CD14-positive monocyte (primary cell): Measurements from ENCODE around the gene HOXD10. TPM values are rescaled to one million over a fixed set of nuclear protein-coding genes. Genes with fewer than 3 reads are reported as not detected.

Source experiments
- DNase-seq, 3 donors: peaks; one replicate each; pipeline ENCODE4 v3.0.0-alpha.2; 2011 to 2022
- H2AFZ ChIP-seq: 2 replicates; pipeline ENCODE4 v1.6.0; 2012; ENCODE audit warnings: mild to moderate bottlenecking, low read depth, low read length, inconsistent platforms; ENCODE audit not compliant: insufficient read depth, poor library complexity, severe bottlenecking
- H3K27ac ChIP-seq, 2 donors: 1 replicate in 1 of 2; 2 replicates in 1 of 2; pipeline ENCODE4 v1.5.1; 2012 to 2013; ENCODE audit warnings: low read length in 2 of 2, control low read depth in 1 of 2, inconsistent platforms in 1 of 2, low read depth in 1 of 2, mild to moderate bottlenecking in 1 of 2
- H3K27me3 ChIP-seq, 2 donors: one replicate each; pipeline versions ENCODE4 v1.6.0 to v1.6.1; 2011 to 2013; ENCODE audit warnings: low read length in 2 of 2; ENCODE audit not compliant: control insufficient read depth in 2 of 2, insufficient read depth in 2 of 2
- H3K36me3 ChIP-seq, 2 donors: replicated peaks in 1 of 2; 1 replicate in 1 of 2; 2 replicates in 1 of 2; pipeline versions ENCODE4 v1.5.1 to v1.6.1; 2012 to 2013; ENCODE audit warnings: low read length in 2 of 2, control low read depth in 1 of 2, inconsistent platforms in 1 of 2, mild to moderate bottlenecking in 1 of 2; ENCODE audit not compliant: insufficient read depth in 2 of 2, control insufficient read depth in 1 of 2
- H3K4me1 ChIP-seq, 2 donors: 1 replicate in 1 of 2; 2 replicates in 1 of 2; pipeline versions ENCODE4 v1.5.1 to v1.6.1; 2012 to 2013; ENCODE audit warnings: low read length in 2 of 2, control low read depth in 1 of 2, inconsistent platforms in 1 of 2, mild to moderate bottlenecking in 1 of 2, moderate library complexity in 1 of 2; ENCODE audit not compliant: insufficient read depth in 2 of 2, control insufficient read depth in 1 of 2
- H3K4me2 ChIP-seq: replicated peaks from 2 replicates; pipeline ENCODE3; 2012; ENCODE audit warnings: low read length, moderate library complexity, mild to moderate bottlenecking; ENCODE audit not compliant: poor library complexity, severe bottlenecking; ENCODE audit errors: extremely low read depth
- H3K4me3 ChIP-seq, 3 experiments: fragments of 200-600 bp in 1 of 3; sonication (generic) in 1 of 3; replicated peaks in 1 of 3; 1 replicate in 2 of 3; 2 replicates in 1 of 3; pipeline ENCODE4 v1.5.1; 2011 to 2013; ENCODE audit warnings: low read length in 3 of 3, mild to moderate bottlenecking in 3 of 3, control low read depth in 2 of 3, low read depth in 2 of 3, inconsistent platforms in 1 of 3, moderate library complexity in 1 of 3
- H3K79me2 ChIP-seq: 2 replicates; pipeline ENCODE4 v1.6.0; 2012; ENCODE audit warnings: mild to moderate bottlenecking, control low read depth, inconsistent platforms, low read length, moderate library complexity; ENCODE audit not compliant: insufficient read depth
- H3K9ac ChIP-seq: 2 replicates; pipeline ENCODE4 v1.6.0; 2017; ENCODE audit warnings: low read length, mild to moderate bottlenecking; ENCODE audit not compliant: insufficient read depth, poor library complexity, severe bottlenecking
- H3K9me3 ChIP-seq, 2 donors: replicated peaks in 1 of 2; 1 replicate in 1 of 2; 2 replicates in 1 of 2; pipeline versions ENCODE4 v1.5.1 to v1.6.1; 2012 to 2013; ENCODE audit warnings: low read length in 2 of 2, control low read depth in 1 of 2; ENCODE audit not compliant: control insufficient read depth in 1 of 2, insufficient read depth in 1 of 2
- H4K20me1 ChIP-seq: 2 replicates; pipeline ENCODE4 v1.6.0; 2012; ENCODE audit warnings: mild to moderate bottlenecking, low read length, control low read depth, moderate library complexity; ENCODE audit not compliant: insufficient read depth
- H3K27ac Mint-ChIP-seq, 7 donors: one replicate each; pipeline ENCODE4 v1.8.0; 2020; ENCODE audit warnings: mild to moderate bottlenecking in 7 of 7, mixed read lengths in 7 of 7, moderate library complexity in 6 of 7, inconsistent platforms in 2 of 7
- H3K27me3 Mint-ChIP-seq, 3 donors: one replicate each; pipeline ENCODE4 v1.8.0; 2021 to 2022; ENCODE audit warnings: low read depth in 3 of 3, mild to moderate bottlenecking in 3 of 3, mixed read lengths in 3 of 3, moderate library complexity in 3 of 3, inconsistent platforms in 1 of 3
- H3K36me3 Mint-ChIP-seq, 2 donors: one replicate each; pipeline ENCODE4 v1.8.0; 2020; ENCODE audit warnings: mixed read lengths in 2 of 2, inconsistent platforms in 1 of 2, mild to moderate bottlenecking in 1 of 2
- H3K4me1 Mint-ChIP-seq: one replicate; pipeline ENCODE4 v1.8.0; 2020; ENCODE audit warnings: mild to moderate bottlenecking, mixed read lengths
- H3K4me3 Mint-ChIP-seq, 2 donors: one replicate each; pipeline ENCODE4 v1.8.0; 2020; ENCODE audit warnings: mild to moderate bottlenecking in 2 of 2, mixed read lengths in 2 of 2, moderate library complexity in 1 of 2
- H3K9me3 Mint-ChIP-seq, 7 donors: one replicate each; pipeline ENCODE4 v1.8.0; 2020 to 2022; ENCODE audit warnings: mixed read lengths in 7 of 7, mild to moderate bottlenecking in 6 of 7, moderate library complexity in 6 of 7, inconsistent platforms in 2 of 7
- WGBS: methylation state at CpG from one replicate; pipeline ENCODE4 v1.1.5; 2013; ENCODE audit warnings: missing lambda C conversion rate; ENCODE audit not compliant: insufficient coverage; 5-methylcytosine and 5-hydroxymethylcytosine counted together
- intact Hi-C, 2 donors: fragments of 100-400 bp; cut with micrococcal nuclease; formaldehyde crosslinking; loops; one replicate each; pipeline versions ENCODE4 v1.15.0 to v1.15.1; 2023
- polyA plus RNA-seq, 3 donors: library from polyadenylated mRNA; depleted of rRNA in 1 of 3; unstranded in 2 of 3; stranded (reverse) in 1 of 3; fragments of 300-500 nt in 2 of 3; fragments of >200 nt in 1 of 3; fragmentation: Illumina TruSeq in 2 of 3; gene quantifications; 1 replicate in 2 of 3; 2 replicates in 1 of 3; pipeline ENCODE4 v1.2.3, GENCODE V29; 2012 to 2021
- TF ChIP-seq, protein P1 (sequence below): fragments of 200-600 bp; IDR thresholded peaks from one replicate; pipeline ENCODE4 v1.8.0; 2022; ENCODE audit warnings: antibody characterized with exemption, mild to moderate bottlenecking

The HOXD10 gene
- polyA plus RNA-seq, 3 donors: not detected

DNA sequence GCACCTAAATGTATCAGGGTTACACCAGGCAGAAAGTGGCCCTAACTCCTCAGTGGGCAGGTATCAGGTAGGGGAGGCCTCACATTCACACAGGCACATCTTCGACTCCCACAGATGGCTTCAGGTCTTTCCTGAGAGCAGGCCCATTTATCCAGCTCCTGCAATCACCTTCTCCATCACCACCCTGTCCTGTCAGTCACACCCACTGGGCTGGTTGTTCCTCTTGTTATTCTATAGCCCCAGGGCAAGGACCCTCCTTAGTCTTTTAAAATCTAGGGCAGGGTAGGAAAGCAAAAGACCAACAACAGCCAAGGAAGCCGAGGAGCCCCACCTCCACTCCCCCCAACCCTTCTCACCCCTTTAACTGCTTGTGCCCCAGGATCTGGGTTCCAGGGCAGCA lies 25.7 kb downstream of the HOXD10 start:
- WGBS: no CpG with 5 or more reads among the region's 2 CpGs
- Histone ChIP-seq H2AFZ (no peak overlapping the region), H3K36me3 (no peaks in the 10 kb centered on the region), H3K4me3 (no peak overlapping the region), H3K27me3 (peaks cover 93 to 97% of the 10 kb centered on the region in 2 donors), H3K27ac (no peak overlapping the region), H3K9ac (no peak overlapping the region), H3K4me1 (peaks cover 7 to 8% of the 10 kb centered on the region in 2 donors), H3K79me2 (no peaks in the 10 kb centered on the region), H3K4me2 (no peak overlapping the region), H4K20me1 (no peaks in the 10 kb centered on the region), H3K9me3 (peaks cover 4 to 38% of the 10 kb centered on the region in 2 donors)
- peak overlapping the region in 1 of 7 donors; percentile 40 for H3K27ac Mint-ChIP-seq
- intact Hi-C loops: loop anchor here in 1 of 2 donors (5.0 kb wide), 1 partner anchor 315 kb away; no protein-coding TSS in a partner anchor
- peak overlapping the region in 1 of 2 donors; percentile 55 for H3K4me3 Mint-ChIP-seq
- TF ChIP-seq, protein P1, sequence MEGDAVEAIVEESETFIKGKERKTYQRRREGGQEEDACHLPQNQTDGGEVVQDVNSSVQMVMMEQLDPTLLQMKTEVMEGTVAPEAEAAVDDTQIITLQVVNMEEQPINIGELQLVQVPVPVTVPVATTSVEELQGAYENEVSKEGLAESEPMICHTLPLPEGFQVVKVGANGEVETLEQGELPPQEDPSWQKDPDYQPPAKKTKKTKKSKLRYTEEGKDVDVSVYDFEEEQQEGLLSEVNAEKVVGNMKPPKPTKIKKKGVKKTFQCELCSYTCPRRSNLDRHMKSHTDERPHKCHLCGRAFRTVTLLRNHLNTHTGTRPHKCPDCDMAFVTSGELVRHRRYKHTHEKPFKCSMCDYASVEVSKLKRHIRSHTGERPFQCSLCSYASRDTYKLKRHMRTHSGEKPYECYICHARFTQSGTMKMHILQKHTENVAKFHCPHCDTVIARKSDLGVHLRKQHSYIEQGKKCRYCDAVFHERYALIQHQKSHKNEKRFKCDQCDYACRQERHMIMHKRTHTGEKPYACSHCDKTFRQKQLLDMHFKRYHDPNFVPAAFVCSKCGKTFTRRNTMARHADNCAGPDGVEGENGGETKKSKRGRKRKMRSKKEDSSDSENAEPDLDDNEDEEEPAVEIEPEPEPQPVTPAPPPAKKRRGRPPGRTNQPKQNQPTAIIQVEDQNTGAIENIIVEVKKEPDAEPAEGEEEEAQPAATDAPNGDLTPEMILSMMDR: no peak
- DNase-seq: no peak
- H3K9me3 Mint-ChIP-seq: peaks cover 0 to 25% (median 15%) of the 10 kb centered on the region in 7 donors
- peaks cover 20% of the 10 kb centered on the region for H3K4me1 Mint-ChIP-seq
- peaks cover 0 to 2% of the 10 kb centered on the region in 2 donors for H3K36me3 Mint-ChIP-seq
- H3K27me3 Mint-ChIP-seq: peaks cover 94 to 100% (median 96%) of the 10 kb centered on the region in 3 donors

DNA sequence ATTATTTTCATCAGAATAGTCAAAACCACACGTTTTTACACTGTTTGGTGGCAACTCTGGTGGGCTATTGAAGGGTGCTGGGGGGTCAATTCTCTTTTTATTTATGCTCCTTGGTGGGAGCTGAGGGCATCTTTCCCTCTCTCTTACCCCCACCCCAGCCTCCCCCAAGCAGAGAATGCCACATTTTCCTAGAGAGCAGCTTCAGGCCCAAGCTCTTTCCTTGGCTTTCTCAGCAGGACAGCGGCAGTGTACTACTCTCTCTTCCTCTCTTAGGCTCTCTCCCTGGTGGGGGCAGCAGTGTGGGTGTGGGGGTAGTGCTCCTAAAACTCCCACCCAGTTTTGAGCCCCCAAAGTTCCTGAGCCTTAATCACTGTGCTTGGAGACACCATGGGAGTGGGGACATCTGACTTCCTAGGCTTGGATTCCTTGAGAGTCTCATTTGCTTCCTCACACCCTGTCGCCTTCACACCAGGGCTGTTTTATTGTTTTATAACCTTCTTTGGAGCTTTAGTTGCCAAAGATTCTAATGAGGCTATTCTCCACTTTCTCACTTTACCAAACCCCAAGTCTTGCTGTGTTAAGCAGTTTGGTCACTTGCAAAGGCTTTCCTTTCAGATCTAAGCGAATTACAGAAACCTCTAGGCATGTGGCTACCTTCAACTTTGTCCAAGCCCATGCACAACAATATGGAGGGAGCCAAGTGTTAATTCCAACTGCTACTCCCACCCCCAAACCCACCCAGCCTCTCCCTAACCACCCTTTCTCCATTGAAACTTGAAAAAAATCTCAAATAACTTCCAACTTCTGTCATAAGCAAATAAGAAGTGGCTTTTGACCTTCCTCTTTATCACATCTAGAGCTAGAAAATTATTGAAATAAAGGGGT lies 28.7 kb downstream of the HOXD10 start:
- no peaks in the 10 kb centered on the region for H3K36me3 ChIP-seq
- Mint-ChIP-seq H3K27me3 (peaks cover 94 to 100% (median 96%) of the 10 kb centered on the region in 3 donors), H3K4me3 (peak overlapping the region in 1 of 2 donors; percentile 74), H3K4me1 (peaks cover 7% of the 10 kb centered on the region), H3K9me3 (peaks cover 0 to 22% (median 10%) of the 10 kb centered on the region in 7 donors), H3K27ac (no peak overlapping the region), H3K36me3 (peaks cover 0 to 3% of the 10 kb centered on the region in 2 donors)
- no peak overlapping the region for H3K4me2 ChIP-seq
- peaks cover 91 to 96% of the 10 kb centered on the region in 2 donors for H3K27me3 ChIP-seq
- TF ChIP-seq, protein P1: no peak
- peaks cover 3 to 44% of the 10 kb centered on the region in 2 donors for H3K9me3 ChIP-seq
- DNase-seq: no peak
- no peak overlapping the region for H3K27ac ChIP-seq
- H4K20me1 ChIP-seq: no peaks in the 10 kb centered on the region
- H2AFZ ChIP-seq: no peak overlapping the region
- H3K4me1 ChIP-seq: peaks cover 5 to 6% of the 10 kb centered on the region in 2 donors
- no peaks in the 10 kb centered on the region for H3K79me2 ChIP-seq
- intact Hi-C loops: no loop called here
- 11% methylated on average over 1 of the region's 4 CpGs for WGBS
- H3K4me3 ChIP-seq: no peak overlapping the region
- no peak overlapping the region for H3K9ac ChIP-seq
